HG03280 (cell line): Measurements from ENCODE around the gene PTPRA.
"Not testable (repeated sequence)": the region's sequence is repeated elsewhere in the genome, so short reads cannot be mapped to it uniquely, and the experiment has no call there.

Source experiments
- ATAC-seq: cut with Tn5 transposase; IDR thresholded peaks from one replicate; pipeline ENCODE4 v1.9.1; 2021; ENCODE audit warnings: mild to moderate bottlenecking, moderate library complexity; ENCODE audit not compliant: unreplicated experiment

PTPRA gene, protein sequence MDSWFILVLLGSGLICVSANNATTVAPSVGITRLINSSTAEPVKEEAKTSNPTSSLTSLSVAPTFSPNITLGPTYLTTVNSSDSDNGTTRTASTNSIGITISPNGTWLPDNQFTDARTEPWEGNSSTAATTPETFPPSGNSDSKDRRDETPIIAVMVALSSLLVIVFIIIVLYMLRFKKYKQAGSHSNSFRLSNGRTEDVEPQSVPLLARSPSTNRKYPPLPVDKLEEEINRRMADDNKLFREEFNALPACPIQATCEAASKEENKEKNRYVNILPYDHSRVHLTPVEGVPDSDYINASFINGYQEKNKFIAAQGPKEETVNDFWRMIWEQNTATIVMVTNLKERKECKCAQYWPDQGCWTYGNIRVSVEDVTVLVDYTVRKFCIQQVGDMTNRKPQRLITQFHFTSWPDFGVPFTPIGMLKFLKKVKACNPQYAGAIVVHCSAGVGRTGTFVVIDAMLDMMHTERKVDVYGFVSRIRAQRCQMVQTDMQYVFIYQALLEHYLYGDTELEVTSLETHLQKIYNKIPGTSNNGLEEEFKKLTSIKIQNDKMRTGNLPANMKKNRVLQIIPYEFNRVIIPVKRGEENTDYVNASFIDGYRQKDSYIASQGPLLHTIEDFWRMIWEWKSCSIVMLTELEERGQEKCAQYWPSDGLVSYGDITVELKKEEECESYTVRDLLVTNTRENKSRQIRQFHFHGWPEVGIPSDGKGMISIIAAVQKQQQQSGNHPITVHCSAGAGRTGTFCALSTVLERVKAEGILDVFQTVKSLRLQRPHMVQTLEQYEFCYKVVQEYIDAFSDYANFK

GRCh38 chr20:2873010-2873746 lies at the start of gene PTPRA:
Gene PTPRA (plus strand): TSS chr20:2873481. CDS start chr20:2964278, 90,797 bp downstream.
- peak; percentile 94 for ATAC-seq

DNA sequence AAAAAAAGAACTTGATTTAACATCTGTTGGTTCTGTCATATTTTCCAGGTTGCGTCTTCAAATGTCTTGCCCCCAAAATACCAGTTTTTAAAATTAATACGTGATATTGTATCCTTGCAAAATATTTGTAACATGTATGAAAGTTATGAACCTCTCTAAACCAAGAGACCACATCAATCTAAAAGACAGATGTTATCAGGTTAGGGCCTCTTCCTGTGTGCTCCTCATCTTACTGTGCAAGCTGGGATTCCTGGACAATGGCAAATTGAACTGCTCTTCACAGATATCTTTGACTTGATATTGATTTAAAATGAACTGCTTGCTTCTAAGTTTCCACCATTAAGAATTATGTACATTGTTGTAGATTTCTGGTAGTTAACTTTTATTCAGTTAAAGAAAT lies 47.5 kb upstream of the PTPRA start:
- no peak for ATAC-seq

DNA sequence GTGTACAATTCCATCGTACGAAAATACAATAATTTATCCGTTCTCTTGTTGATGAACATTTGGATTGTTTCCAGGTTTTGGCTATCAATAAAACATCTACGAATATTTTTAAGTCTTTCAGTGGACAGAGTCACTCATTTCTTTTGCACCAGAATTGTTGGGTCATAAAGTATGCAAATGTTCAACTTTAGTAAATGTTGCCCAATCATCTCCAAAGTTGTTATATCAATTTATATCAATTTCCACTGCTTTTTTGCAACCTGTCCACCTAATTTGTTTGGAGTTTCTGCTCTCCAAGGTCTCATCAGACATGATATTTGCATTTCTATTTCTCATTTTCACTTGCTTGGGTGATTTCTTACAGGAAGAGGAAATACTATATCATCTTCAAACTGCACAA lies 46.6 kb upstream of the PTPRA start:
- no peak for ATAC-seq

DNA sequence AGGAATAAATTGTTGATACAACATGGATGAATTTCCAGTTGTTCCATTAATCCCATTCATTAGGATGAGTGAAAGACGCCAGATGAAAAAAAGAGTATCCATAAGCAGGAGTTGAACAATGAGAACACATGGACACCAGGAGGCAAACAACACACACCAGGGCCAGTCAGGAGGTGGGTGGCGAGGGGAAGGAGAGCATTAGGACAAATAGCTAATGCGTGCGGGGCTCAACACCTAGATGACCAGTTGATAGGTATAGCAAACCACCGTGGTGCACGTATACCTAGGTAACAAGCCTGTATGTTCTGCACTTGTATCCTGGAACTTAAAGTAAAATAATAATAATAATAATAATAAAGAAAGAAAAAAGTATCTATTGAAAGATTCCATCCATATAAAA lies 43.9 kb upstream of the PTPRA start:
- no peak for ATAC-seq

- ATAC-seq = not testable (repeated sequence)
Measured at GRCh38 chr20:2831206-2831605, 42.1 kb upstream of the PTPRA start.

GRCh38 chr20:2833761-2834160 lies 39.5 kb upstream of the PTPRA start:
- no peak for ATAC-seq

DNA sequence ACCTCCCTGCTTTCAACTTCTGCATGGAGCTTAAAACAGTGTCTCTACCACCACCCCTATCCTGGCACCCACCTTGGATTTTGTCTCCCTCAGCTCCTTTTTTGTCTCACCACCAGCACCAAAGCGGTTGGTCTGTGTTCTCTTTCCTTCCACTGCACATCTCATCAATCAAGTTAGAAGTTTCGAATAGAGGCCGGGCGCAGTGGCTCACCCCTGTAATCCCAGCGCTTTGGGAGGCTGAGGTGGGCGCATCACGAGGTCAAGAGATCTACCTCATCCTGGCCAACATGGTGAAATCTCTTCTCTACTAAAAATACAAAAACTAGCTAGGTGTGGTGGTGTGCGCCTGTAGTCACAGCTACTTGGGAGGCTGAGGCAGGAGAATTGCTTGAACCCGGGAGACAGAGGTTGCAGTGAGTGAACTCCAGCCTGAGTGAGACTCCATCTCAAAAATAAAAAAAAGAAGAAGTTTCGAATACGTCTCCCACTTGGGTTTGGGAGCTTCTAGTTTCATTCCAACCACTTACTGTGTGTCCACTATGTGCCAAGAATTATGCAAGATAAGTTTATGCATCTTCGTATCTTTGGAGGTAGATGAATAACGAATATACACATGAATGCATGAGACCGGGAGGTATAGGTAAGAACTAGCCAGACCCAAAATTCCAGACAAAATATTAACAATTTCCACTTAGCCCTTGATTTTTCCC lies 38.7 kb upstream of the PTPRA start:
- ATAC-seq = no peak

DNA sequence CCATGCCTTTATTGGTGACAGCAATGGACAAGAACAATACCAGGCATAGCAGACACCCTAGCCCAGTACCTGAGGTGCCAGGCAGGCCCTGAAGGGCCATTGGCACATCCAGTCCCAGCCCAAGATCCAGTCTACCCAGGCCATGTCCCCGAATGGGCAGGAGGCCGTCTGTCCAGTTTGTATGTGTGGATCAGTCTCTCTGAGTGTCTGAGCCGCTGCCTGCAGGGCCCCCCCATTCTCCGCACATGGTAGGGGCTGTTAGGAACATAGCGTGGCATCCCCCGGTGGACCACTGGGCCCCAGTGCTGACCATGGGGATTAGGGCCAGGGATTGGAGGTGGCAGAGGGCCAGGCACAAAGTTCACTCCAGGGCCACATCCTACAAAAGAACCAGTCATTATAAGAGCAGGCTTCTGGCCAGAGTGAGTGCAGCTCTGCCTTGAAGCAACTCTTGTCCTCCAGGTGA lies 37.9 kb upstream of the PTPRA start:
- no peak for ATAC-seq

- no peak for ATAC-seq
Measured at GRCh38 chr20:2836035-2836434, 37.2 kb upstream of the PTPRA start.

DNA sequence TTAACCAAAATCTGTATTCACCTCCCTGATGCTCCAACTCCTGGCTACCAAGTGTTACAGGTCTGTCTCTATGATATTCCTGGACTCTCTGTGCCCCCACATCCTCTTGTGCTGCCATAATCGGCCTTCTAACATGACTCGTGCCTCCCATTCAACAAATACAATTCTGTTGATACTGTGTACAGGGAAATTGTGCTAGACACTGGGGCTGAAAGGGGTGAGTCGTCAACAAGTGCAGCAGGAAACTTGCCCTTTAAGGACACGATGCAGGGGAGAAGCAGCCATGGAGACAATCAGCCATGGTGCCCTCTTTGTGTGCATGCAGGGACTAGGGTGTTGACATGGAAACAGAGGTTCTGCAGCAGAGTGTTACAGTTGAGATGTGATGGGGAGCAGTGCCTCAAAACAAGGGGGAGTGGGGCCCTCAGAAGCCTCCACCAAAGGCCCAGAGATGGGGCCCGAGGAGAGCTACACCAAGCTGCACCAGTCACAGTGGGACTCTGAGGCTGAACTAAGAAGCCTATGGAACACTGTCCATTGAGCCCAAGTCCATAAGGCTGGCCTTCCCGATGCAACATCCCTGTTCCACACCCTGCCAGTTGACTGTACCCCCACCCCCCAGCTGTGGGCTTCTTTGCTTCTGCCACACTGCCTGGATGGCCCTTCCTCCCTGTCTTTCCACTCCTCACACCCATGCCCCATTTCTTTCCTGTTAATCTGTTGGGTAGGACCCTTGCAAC lies 35.9 kb upstream of the PTPRA start:
- ATAC-seq = no peak

DNA sequence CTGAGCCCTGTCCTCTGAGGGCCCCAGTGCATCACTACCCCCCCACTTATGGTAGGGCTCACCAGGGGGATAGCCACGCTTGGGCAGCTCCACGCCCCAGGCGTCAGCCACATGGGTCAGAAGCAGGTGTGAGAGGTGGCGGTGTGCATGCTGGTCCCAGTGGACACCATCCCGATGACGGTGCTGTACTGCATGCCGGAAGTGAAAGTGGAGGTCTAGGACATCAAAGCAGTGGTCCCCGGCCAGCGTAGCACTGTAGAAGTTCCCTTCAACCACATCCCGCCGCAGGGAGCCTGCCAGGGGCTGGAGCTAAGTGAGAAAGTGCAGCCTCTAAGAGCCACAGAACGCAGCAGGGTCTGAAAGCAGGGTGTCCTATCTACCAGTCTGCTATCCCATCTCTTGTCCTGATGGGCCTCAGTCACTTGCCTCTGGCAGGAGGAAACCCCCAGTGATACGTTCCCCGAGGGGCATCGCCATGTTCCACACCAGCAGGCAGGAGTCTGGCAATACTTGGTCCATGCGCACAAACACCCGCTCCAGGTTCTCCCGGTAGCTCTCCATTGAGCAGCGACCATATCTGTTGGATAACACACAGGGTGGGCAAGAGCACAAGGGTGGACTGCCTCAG lies 35.0 kb upstream of the PTPRA start:
- no peak for ATAC-seq

DNA sequence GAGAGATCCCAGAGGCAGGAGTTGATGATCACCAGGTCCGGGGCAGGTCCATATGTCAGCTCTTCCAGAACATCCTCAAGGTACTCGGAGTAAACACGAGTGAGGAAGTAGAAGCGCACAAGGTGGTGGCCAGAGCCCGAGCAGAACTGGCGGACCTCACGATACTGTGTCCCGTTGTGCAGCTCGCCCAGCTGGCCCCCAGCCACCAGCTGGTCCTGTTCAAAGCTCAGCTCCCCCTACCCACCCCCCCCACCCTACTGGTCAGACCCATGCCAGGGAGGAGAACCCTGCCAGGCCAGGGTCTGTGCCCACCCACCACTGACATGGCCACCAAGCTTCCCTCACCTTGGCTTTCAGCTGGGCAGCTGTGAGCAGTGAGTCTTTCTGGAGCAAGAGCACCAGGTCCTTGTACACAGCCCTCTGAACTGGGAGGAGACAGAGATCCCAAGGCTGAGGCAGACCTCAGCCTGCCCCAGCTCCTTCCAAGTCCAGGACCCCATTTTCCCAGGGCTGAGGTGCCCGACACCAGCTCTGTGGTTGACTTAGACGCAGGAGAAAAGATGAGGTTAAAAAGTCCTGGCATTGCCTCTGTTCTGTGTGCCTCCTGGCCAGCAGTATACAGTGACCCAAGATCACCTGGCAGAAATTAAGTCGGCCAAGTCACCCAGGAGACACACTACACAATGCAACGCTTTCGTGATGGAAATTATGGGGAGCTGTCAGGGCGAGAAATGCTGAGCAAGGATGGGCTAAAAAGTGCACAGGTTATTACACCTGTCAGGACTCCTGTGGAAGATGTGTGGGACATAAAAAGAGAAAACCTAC lies 34.2 kb upstream of the PTPRA start:
- no peak for ATAC-seq

- ATAC-seq = no peak
Measured at GRCh38 chr20:2839732-2840137, 33.5 kb upstream of the PTPRA start.

DNA sequence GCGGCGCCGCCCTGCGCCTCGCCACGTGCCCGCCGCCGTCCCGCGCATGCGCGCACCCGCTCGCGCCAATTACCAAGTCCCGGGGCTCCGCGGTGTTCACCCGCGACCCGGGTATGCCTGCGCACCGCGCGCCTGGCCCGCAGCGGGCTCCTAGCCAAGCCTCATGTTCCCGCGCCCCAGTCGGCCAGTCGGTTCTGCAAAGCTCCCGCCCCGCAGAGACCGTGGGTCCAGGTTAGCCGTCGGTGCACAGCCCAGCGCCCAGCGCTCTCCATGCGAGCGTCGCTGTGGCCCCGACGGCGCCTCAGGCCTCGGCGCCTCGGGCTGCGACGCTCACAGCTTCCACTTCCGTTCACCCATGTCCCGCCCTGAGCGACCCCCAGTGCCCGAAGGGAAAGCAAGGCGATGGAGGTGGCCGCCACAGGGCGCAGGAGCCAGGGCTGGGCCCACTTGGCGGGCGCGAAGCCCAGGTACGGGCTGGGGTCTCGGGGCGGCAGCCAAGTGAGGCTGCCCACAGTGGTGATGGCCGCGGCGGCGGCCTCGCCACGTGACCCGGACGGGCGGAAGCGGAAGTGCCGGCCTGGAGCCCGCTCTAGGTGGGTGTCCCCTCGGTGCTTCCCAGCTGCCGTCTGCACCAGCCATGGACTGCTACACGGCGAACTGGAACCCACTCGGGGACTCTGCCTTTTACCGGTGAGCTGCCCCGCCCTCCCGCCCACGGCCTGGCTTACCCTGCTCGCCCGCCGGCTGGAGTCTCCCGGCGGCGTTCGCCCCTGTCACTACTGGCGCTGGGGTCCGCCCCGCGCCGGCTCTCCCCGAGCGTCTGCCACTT lies 32.9 kb upstream of the PTPRA start, which contains the start of the genes PCED1A and VPS16:
PCED1A (minus strand) TSS at position 518 of the 829 bp plus-strand sequence. CDS start 743 bp downstream, outside the sequence.
VPS16 (plus strand) TSS at position 608 of the 829 bp plus-strand sequence; CDS start at position 638, 30 bp downstream.
- ATAC-seq = peak; percentile 96

DNA sequence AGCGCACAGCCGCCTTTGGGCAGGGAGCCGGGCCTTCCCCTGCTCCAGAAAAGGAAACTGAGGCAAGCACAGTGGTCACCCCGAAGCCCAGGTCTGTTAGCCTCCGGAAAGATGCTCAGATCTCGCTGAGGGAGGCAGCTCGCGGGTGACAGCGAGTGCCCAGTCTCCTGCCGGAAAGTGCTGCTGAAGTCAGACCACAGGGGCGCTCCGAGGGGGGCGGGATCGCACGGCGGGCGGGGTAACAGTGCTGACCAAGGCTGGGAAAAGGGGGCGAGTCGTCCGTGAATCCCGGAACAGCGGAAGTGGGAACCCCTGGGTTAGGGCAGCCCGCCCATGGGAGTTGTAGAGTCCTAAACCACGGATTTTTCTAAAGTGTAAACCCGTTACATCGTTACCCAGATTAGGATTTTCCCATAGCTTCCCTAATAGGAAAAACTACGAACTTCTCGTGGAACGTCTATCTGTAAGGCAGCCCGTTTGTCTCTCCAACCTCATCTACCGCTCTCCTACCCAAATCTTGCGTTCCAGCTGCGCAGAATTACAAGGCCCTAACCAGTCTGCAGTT lies 32.2 kb upstream of the PTPRA start:
- ATAC-seq = peak; percentile 30

GRCh38 chr20:2845607-2846006 lies 27.7 kb upstream of the PTPRA start:
- no peak for ATAC-seq

DNA sequence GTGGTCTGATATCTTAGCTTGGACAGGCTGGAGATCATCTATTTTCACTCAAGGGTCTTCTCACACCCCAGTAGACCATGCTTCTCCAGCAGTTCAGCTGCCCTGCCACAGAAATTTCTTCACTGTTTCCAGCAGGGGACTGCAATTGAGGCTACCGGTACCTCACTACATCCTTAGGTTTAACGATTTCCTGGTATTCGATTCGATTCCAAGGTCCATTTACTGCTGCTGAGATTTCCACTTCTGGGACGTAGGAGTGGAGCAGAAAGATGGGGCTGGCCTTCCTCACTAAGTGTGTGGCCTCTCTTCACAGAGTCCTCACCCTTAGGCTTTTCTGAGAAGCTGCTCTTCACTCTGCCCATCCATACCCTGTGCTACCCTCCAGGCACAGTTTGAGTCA lies 26.6 kb upstream of the PTPRA start:
- ATAC-seq = no peak
